H1 (cell line): ENCODE data around the gene PLEKHG1. TPM values are rescaled to one million over a fixed set of nuclear protein-coding genes. Genes with fewer than 3 reads are reported as not detected.

ENCODE experiments used
- CTCF ChIA-PET: fragments of 300-600 bp; sonication (Branson Sonifier 250); formaldehyde crosslinking; loops from one replicate; lab custom pipeline; 2021; ENCODE audit not compliant: partially characterized antibody; lab: Charles Lee
- POLR2A ChIA-PET: fragments of 300-600 bp; sonication (Branson Sonifier 250); formaldehyde crosslinking; loops from one replicate; lab custom pipeline; 2021; ENCODE audit warnings: inconsistent platforms; ENCODE audit not compliant: partially characterized antibody; lab: Charles Lee
- DNase-seq, 2 experiments: peaks; one replicate each; pipeline versions ENCODE4 v3.0.0 to v3.0.0-alpha.2; 2010 to 2022; ENCODE audit warnings: low spot score in 2 of 2, low read depth in 1 of 2, mixed read lengths in 1 of 2
- FAIRE-seq: peaks from 2 replicates; lab custom pipeline; 2011; peaks lifted over from hg19 to GRCh38; lab: Jason Lieb, UNC
- H2AFZ ChIP-seq: 2 replicates; pipeline ENCODE4 v1.8.1; 2012; ENCODE audit warnings: low read length, inconsistent platforms
- H2AK5ac ChIP-seq: 2 replicates; pipeline ENCODE4 v1.6.1; 2013; ENCODE audit warnings: low read depth, low read length
- H2BK120ac ChIP-seq: replicated peaks from 2 replicates; pipeline ENCODE3; 2013; ENCODE audit warnings: low read depth, low read length, inconsistent platforms
- H2BK12ac ChIP-seq: 2 replicates; pipeline ENCODE4 v1.6.1; 2013; ENCODE audit warnings: low read depth, low read length
- H2BK15ac ChIP-seq: 2 replicates; pipeline ENCODE4 v1.6.1; 2013; ENCODE audit warnings: low read length
- H2BK20ac ChIP-seq: 2 replicates; pipeline ENCODE4 v1.6.1; 2013; ENCODE audit warnings: low read length
- H2BK5ac ChIP-seq: 2 replicates; pipeline ENCODE4 v1.6.1; 2013; ENCODE audit warnings: low read depth, low read length
- H3K14ac ChIP-seq: 2 replicates; pipeline ENCODE4 v1.6.1; 2013; ENCODE audit warnings: inconsistent platforms; ENCODE audit not compliant: insufficient read length
- H3K18ac ChIP-seq: 2 replicates; pipeline ENCODE4 v1.6.1; 2013; ENCODE audit warnings: low read length; ENCODE audit errors: extremely low read depth
- H3K23ac ChIP-seq: 2 replicates; pipeline ENCODE4 v1.6.1; 2013; ENCODE audit warnings: inconsistent platforms; ENCODE audit not compliant: insufficient read length
- H3K23me2 ChIP-seq: 2 replicates; pipeline ENCODE4 v1.6.1; 2013; ENCODE audit warnings: low read depth, low read length
- H3K27ac ChIP-seq: 2 replicates; pipeline ENCODE4 v1.6.1; 2011; ENCODE audit warnings: low read depth, low read length, inconsistent platforms
- H3K27me3 ChIP-seq, 4 experiments: replicated peaks in 1 of 4; 1 replicate in 1 of 4; 2 replicates in 3 of 4; pipeline versions ENCODE4 v1.6.1 to v1.8.1; 2011 to 2013; ENCODE audit warnings: low read length in 3 of 4, mild to moderate bottlenecking in 3 of 4, inconsistent platforms in 2 of 4, mixed read lengths in 2 of 4, moderate library complexity in 1 of 4; ENCODE audit not compliant: control insufficient read depth in 3 of 4, insufficient read depth in 3 of 4; ENCODE audit errors: extremely low read depth in 1 of 4
- H3K36me3 ChIP-seq, 4 experiments: 2 replicates each; pipeline versions ENCODE4 v1.6.1 to v1.8.1; 2011 to 2013; ENCODE audit warnings: mild to moderate bottlenecking in 4 of 4, low read length in 3 of 4, moderate library complexity in 2 of 4, control low read depth in 1 of 4, inconsistent platforms in 1 of 4; ENCODE audit not compliant: insufficient read depth in 4 of 4, control insufficient read depth in 2 of 4
- H3K4ac ChIP-seq: replicated peaks from 2 replicates; pipeline ENCODE3; 2013; ENCODE audit warnings: low read length, low read depth, mixed read lengths, inconsistent platforms; ENCODE audit not compliant: insufficient read length
- H3K4me1 ChIP-seq, 4 experiments: replicated peaks in 1 of 4; 1 replicate in 1 of 4; 2 replicates in 3 of 4; pipeline versions ENCODE4 v1.6.1 to v1.8.1; 2011 to 2013; ENCODE audit warnings: low read length in 3 of 4, inconsistent platforms in 2 of 4, mixed read lengths in 1 of 4; ENCODE audit not compliant: insufficient read depth in 4 of 4, control insufficient read depth in 3 of 4
- H3K4me2 ChIP-seq, 2 experiments: 2 replicates each; pipeline versions ENCODE4 v1.6.1 to v1.8.1; 2011 to 2013; ENCODE audit warnings: low read depth in 2 of 2, low read length in 2 of 2, control low read depth in 1 of 2, inconsistent platforms in 1 of 2, mild to moderate bottlenecking in 1 of 2; ENCODE audit not compliant: insufficient read depth in 1 of 2
- H3K4me3 ChIP-seq, 4 experiments: fragments of 200-600, 300-600 bp in 1 of 4; sonication (generic), shearing (Covaris generic), sonication (Bioruptor Twin) in 1 of 4; 2 replicates each; pipeline versions ENCODE4 v1.5.1 to v1.8.1; 2011 to 2016; ENCODE audit warnings: low read length in 4 of 4, low read depth in 3 of 4, control low read depth in 2 of 4, inconsistent platforms in 2 of 4, mild to moderate bottlenecking in 2 of 4, mixed read lengths in 1 of 4, moderate library complexity in 1 of 4; ENCODE audit not compliant: insufficient read depth in 2 of 4; ENCODE audit errors: extremely low read depth in 1 of 4
- H3K56ac ChIP-seq: replicated peaks from 2 replicates; pipeline ENCODE3; 2013; ENCODE audit warnings: low read depth, mild to moderate bottlenecking, mixed read lengths, low read length, inconsistent platforms; ENCODE audit not compliant: insufficient read length
- H3K79me1 ChIP-seq: 2 replicates; pipeline ENCODE4 v1.6.1; 2013; ENCODE audit warnings: low read depth, low read length, control low read depth
- H3K79me2 ChIP-seq, 2 experiments: 2 replicates each; pipeline versions ENCODE4 v1.6.1 to v1.8.1; 2012 to 2013; ENCODE audit warnings: low read length in 2 of 2, mild to moderate bottlenecking in 2 of 2, inconsistent platforms in 1 of 2; ENCODE audit not compliant: insufficient read depth in 2 of 2, control insufficient read depth in 1 of 2
- H3K9ac ChIP-seq, 4 experiments: replicated peaks in 1 of 4; 1 replicate in 1 of 4; 2 replicates in 3 of 4; pipeline versions ENCODE4 v1.6.1 to v1.8.1; 2011 to 2013; ENCODE audit warnings: low read depth in 3 of 4, low read length in 3 of 4, control low read depth in 2 of 4, mild to moderate bottlenecking in 2 of 4, moderate library complexity in 2 of 4, inconsistent platforms in 1 of 4; ENCODE audit errors: extremely low read depth in 1 of 4
- H3K9me3 ChIP-seq, 2 experiments: 2 replicates each; pipeline versions ENCODE4 v1.6.1 to v1.8.1; 2012 to 2013; ENCODE audit warnings: mild to moderate bottlenecking in 2 of 2, moderate library complexity in 2 of 2, control low read depth in 1 of 2, inconsistent platforms in 1 of 2, low read depth in 1 of 2, low read length in 1 of 2, mixed read lengths in 1 of 2; ENCODE audit not compliant: insufficient read depth in 2 of 2
- H4K20me1 ChIP-seq, 2 experiments: replicated peaks in 1 of 2; 2 replicates each; pipeline versions ENCODE3 to v1.8.1; 2011 to 2013; ENCODE audit warnings: inconsistent platforms in 2 of 2, low read length in 2 of 2, mild to moderate bottlenecking in 1 of 2; ENCODE audit not compliant: insufficient read depth in 2 of 2, control insufficient read depth in 1 of 2
- H4K5ac ChIP-seq: 2 replicates; pipeline ENCODE4 v1.6.1; 2013; ENCODE audit warnings: low read length, low read depth, mixed read lengths, inconsistent platforms; ENCODE audit not compliant: insufficient read length
- H4K8ac ChIP-seq: 2 replicates; pipeline ENCODE4 v1.8.0; 2013; ENCODE audit warnings: mild to moderate bottlenecking, moderate library complexity, low read length, inconsistent platforms; ENCODE audit not compliant: insufficient read depth; ENCODE audit errors: extremely low read depth
- H4K91ac ChIP-seq: replicated peaks from 2 replicates; pipeline ENCODE3; 2013; ENCODE audit warnings: low read length, mixed read lengths, inconsistent platforms; ENCODE audit not compliant: insufficient read length
- CHD1 ChIP-seq: IDR thresholded peaks from 2 replicates; pipeline ENCODE4 v1.6.1; 2012; ENCODE audit warnings: low read depth, low read length, improper control_type of control experiment
- FOSL1 ChIP-seq: IDR thresholded peaks from 2 replicates; pipeline ENCODE4 v1.6.1; 2011; ENCODE audit warnings: mild to moderate bottlenecking, low read depth, low read length, moderate library complexity; ENCODE audit not compliant: insufficient read depth
- RNF2 ChIP-seq: fragments of 200-900, 300-1000 bp; sonication (generic); IDR thresholded peaks from 2 replicates; pipeline ENCODE4 v1.7.1; 2016; ENCODE audit warnings: borderline replicate concordance, low read depth, mild to moderate bottlenecking, antibody characterized with exemption, low read length; ENCODE audit not compliant: poor library complexity, severe bottlenecking; ENCODE audit errors: missing control alignments
- TBP ChIP-seq: IDR thresholded peaks from 2 replicates; pipeline ENCODE4 v1.6.1; 2011; ENCODE audit warnings: low read depth, low read length, improper control_type of control experiment
- WGBS, 2 experiments: shearing (Covaris generic) in 1 of 2; methylation state at CpG; one replicate each; pipeline versions ENCODE4 v1.1.6 to v1.1.7; 2013 to 2015; ENCODE audit warnings: low lambda C conversion rate in 2 of 2, mixed read lengths in 2 of 2, inconsistent platforms in 1 of 2, low coverage in 1 of 2, missing lambda C conversion rate in 1 of 2; ENCODE audit not compliant: insufficient replicate concordance in 2 of 2, insufficient coverage in 1 of 2, insufficient read length in 1 of 2; ENCODE audit errors: extremely low coverage in 1 of 2, missing lambda C conversion rate in 1 of 2; 5-methylcytosine and 5-hydroxymethylcytosine counted together
- polyA plus RNA-seq, 7 experiments: library from polyadenylated mRNA; depleted of rRNA in 3 of 7; stranded (reverse) in 5 of 7; unstranded in 2 of 7; fragments of >200 nt in 5 of 7; fragments of 200-250 nt in 2 of 7; gene quantifications; 1 replicate in 5 of 7; 2 replicates in 1 of 7; 4 replicates in 1 of 7; pipeline versions ENCODE4 v1.2.1 to v1.2.3, GENCODE V29; 2011 to 2013; ENCODE audit warnings: missing spikeins in 2 of 7, mixed read lengths in 2 of 7
- total RNA-seq: library from RNA; stranded (reverse); fragmentation: NEBNext Ultra II Directional; extraction: Animal tissue kit (Norgen Biotek cat#: 25700); gene quantifications from 2 replicates; pipeline ENCODE4 v1.2.1, GENCODE V29; 2021
- TF ChIP-seq, protein P1 (sequence below): IDR thresholded peaks from 2 replicates; pipeline ENCODE4 v1.6.1; 2011; ENCODE audit warnings: low read depth, mild to moderate bottlenecking, low read length; ENCODE audit not compliant: insufficient read depth

Gene PLEKHG1
- total and polyA plus RNA-seq, 2 of the 8 experiments (the other 6 are each of a cell fraction or from before 2014, with no cell fraction given) = 0.94 to 2.2 TPM

DNA sequence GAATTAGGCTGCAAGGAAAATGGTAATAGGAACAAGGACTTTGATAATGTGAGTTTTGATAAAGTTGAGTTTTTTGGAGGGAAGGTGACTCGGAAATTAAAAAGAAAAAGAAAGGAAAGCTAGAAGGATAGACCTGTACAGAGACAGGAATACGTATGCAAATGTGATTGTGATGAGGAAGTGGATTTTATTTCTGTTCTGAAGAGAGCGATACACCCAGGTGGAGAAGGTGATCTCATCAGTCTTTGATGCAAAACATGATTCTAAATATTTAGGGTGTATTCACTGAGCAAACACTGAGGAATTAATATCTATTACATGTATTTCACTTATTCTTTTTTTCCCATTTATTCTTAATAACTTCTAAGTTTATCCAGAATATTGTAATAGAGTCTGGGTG, 9.2 kb upstream of the PLEKHG1 start:
- Histone ChIP-seq H3K23ac (no peak overlapping the region), H3K27me3 (no peaks in the 10 kb centered on the region), H3K4me1 (peaks cover 0 to 2% (median 0%) of the 10 kb centered on the region in 4 experiments; a peak in 1 of 7 replicates), H3K9ac (no peak overlapping the region), H2BK120ac (no peak overlapping the region), H2BK12ac (no peak overlapping the region), H3K79me2 (no peaks in the 10 kb centered on the region), H2BK5ac (no peak overlapping the region), H3K79me1 (no peaks in the 10 kb centered on the region), H4K20me1 (no peaks in the 10 kb centered on the region), H3K27ac (no peak overlapping the region), H2BK15ac (no peak overlapping the region), H4K8ac (no peak overlapping the region), H3K4me3 (no peak overlapping the region), H3K36me3 (no peaks in the 10 kb centered on the region), H3K18ac (no peak overlapping the region), H3K14ac (no peak overlapping the region), H3K9me3 (no peaks in the 10 kb centered on the region), H3K56ac (no peak overlapping the region), H4K91ac (no peak overlapping the region), H2AFZ (no peak overlapping the region), H2BK20ac (no peak overlapping the region), H3K4me2 (no peak overlapping the region), H2AK5ac (no peak overlapping the region), H4K5ac (no peak overlapping the region), H3K23me2 (no peaks in the 10 kb centered on the region), H3K4ac (no peak overlapping the region)
- TF ChIP-seq, protein P1, sequence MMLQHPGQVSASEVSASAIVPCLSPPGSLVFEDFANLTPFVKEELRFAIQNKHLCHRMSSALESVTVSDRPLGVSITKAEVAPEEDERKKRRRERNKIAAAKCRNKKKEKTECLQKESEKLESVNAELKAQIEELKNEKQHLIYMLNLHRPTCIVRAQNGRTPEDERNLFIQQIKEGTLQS = no peak
- TF ChIP-seq CHD1 (no peak), FOSL1 (no peak), RNF2 (no peak), TBP (no peak)
- DNase-seq = no peak
- no peak for FAIRE-seq
- 89 to 100% methylated on average over 1 to 3 of the region's 3 CpGs for WGBS, 2 experiments
- CTCF ChIA-PET = no interaction called here
- POLR2A ChIA-PET = no interaction called here
